HG02623 (cell line): ENCODE measurements around the gene SAP25.
"Not testable (repeated sequence)": the region's sequence is repeated elsewhere in the genome, so short reads cannot be mapped to it uniquely, and the experiment has no call there.

Experiments used
- ATAC-seq: cut with Tn5 transposase; IDR thresholded peaks from one replicate; pipeline ENCODE4 v1.9.1; 2021; ENCODE audit warnings: moderate library complexity; ENCODE audit not compliant: unreplicated experiment

SAP25 gene

DNA sequence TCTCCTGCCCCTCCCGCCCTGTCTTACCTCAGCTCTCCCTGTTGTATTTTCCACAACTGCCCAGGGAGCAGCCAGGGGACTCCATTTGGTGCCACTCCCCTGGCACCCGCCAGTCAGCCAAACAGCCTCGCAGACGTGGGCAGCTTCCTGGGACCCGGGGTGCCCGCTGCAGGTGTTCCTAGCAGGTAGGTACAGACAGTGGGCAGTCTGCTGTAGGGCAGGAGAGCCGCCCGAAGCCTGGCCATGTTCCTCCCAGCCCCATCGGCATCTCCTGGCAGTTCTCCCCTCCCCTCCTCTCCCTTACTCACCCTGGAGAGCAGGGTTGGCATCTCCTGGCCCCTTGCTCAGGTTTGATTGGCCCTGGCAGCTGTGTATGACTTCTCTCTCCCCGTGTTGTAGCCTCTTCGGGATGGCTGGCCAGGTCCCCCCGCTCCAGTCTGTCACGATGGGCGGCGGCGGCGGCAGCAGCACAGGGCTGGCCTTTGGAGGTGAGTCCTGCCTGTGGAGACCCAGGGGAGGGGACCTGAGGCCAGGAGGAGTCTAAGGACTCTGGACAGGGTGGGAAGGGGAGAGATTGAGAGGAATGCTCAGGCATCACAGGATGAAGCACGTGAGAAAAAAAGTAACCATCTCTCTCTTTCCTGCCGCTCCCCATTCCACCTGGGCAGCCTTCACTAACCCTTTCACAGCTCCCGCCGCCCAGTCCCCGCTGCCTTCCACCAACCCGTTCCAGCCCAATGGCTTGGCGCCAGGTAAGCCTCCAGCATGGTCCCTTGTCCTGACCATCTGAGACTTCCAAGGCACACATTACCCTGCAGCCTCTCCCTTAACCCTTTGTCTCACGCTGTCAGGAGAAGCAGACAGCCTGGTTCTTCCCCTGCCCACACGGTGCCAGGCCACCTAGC is 11.3 kb downstream of the SAP25 start:
- ATAC-seq, result no peak

DNA sequence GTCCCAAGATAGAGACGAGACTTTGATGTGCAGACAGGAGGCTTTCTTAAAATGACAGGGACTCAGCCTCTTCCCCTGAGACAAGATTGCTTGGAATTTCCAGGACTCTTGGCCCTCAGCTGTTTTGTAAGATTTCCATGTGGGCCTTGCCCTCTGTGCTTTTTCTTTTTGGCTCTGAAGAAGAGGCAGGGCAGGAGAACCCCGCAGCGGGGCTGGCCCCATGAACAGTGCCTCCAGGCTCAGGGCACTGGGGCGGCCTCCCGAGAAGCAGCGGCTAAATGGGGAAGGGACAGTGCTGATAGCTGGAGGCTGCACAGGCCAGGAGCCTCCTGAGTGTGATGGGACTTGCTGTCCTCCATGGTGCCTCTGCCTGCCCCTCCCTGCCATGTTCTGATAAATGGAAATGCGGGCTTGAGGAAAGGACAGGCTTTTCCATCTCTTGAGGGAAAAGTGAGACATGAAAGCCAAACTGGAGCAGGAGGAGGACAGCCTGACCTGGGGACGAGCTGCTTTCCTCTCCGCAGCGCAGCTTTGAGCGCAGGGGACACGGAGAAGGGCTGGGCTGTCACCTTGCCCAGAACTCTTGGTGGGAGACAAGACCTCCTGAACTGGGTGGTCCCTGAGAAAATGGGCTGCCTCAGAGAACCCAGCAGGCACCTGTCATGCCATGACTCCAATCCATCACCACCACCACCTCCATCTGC is 12.1 kb downstream of the SAP25 start:
- ATAC-seq, result no peak

- ATAC-seq, result no peak
These were observed 14.6 kb downstream of the SAP25 start for GRCh38 chr7:100559127-100559526.

DNA sequence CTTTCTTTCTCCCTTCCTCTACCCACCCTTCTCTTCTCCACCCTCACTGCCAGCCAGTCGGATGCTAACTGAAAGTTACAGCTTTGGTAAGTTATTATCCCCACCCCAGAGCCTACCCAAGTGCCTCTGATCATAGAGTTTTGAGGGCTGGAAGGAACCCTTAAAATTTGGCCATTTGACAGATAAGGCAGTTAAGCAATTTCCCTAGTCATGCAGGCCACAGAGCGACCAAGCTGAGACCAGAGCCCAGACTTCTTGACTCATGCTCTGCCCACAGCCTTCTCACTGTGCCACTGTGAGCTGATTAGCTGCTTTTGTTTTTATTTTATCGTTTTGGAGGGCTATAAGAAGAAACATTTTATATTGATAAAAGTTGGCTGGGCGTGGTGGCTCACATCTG is 17.2 kb downstream of the SAP25 start:
- ATAC-seq, result no peak

DNA sequence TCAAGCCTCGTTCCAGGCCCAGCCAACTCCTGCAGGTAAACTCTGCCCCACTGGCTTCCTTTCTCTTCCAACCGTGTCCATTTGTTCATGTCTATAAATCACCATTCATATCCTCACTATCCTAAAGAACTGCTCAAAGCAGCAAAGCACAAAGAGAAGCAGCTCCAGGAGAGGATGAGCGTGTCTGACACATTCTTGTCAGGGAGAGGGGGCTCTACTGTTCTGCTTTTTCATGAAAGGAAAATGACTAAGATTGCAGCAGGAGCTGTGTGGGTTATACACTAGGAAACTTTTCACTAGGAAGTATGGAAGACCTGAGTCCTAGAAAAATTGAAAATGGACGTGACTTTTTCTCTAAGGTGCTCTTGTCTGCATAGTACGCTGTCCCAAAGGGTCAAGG is 18.0 kb downstream of the SAP25 start:
- no peak for ATAC-seq

DNA sequence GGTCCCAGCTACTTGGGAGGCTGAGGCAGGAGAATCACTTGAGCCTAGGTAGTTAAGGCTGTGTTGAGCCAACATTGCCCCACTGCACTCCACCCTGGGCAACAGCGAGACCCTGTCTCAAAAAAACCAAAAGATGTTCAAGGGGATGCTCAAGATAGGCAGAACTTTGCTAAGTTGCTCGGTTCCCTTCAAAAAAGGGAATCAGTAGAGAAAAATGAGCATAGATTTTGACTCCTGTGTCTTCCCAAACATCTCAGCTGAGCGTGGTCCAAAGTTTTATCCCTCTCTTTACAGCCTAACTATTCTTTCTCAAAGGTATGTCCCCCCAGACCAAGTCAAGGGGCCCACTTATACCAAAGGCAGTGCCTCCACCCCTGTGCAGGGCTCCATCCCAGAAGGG is 20.7 kb downstream of the SAP25 start:
- no peak for ATAC-seq

- no peak for ATAC-seq
These were observed 21.2 kb downstream of the SAP25 start for GRCh38 chr7:100552532-100552931.

GRCh38 chr7:100548446-100548845 is 25.3 kb downstream of the SAP25 start:
- ATAC-seq, result not testable (repeated sequence)

- ATAC-seq, result no peak
These were observed 25.8 kb downstream of the SAP25 start for GRCh38 chr7:100547872-100548271.

- ATAC-seq, result no peak
These were observed 26.5 kb downstream of the SAP25 start for GRCh38 chr7:100546926-100547800.

- no peak for ATAC-seq
These were observed 27.4 kb downstream of the SAP25 start for GRCh38 chr7:100546129-100546925.

DNA sequence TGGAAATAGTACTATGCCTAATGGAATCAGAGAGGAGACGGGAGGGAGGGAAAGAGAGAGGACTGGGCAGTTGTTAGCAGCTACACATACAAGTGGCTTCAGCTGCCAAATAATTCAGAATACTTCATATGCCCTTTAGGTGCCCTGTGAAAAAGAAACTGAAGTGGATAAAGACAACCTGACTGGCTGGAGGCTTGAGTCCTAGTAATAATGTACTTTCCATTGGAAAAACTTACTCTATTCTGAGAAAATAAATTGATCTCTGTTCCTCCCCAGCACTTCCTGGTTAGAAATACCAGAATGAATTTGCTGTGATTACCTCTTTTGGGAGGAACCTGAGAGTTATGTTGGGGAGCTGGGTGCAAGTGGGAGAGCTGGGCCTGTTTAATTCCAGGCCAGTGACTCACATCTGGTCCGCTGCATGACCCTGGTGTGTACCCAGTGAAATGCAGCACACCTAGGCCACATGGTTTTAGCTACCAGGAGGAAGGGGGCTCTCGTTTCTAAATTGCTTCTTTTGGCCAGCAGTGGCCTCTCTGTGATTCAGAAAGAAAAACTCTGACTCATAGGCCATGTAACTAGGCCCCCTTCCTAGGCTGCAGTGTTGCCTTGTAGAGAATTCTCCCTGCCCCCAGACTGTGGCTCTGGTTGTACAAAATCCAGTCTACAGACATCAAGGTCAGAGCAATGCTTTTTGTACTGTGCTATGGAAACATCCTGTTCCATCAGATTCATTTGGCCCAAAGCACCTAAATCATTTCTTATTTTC is 28.2 kb downstream of the SAP25 start:
- ATAC-seq, result no peak

DNA sequence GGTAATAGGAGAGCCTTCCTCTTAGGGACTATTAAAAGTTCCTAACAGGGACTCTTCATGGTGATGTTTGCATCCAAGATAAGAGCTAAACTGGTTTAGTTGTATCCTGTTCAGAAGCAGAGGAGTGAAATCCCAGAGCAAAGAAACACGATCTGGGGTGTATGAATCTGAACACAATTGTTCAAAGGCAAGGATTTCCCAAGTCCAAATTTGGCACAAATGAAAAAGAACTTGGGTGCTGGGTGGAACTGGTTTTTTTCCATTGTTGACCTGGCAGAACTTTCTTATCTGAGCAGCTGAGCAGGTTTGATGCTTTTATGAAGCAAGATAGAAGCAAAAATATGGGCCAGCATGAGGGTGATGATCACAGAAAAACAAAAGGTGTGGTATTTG is 28.7 kb downstream of the SAP25 start:
- no peak for ATAC-seq

DNA sequence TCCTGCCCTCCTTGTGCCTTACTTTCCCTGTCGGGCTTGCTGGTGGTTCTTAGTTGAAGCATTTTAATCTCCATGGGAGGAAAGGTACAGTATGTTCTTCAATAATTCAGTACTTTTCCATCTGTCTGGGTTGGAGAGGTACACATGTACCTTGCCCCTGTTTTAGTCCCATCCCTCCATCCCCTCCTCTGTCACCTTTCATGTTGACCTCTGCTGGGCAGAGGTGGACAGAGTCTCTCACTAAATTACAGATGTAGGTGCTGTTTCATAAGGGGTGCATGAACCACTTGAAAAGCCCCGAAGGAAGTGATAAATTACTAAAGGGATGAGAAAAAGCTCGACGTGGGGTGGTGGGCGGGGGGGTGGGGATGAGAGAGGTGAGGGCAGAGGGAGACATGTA is 29.3 kb downstream of the SAP25 start:
- ATAC-seq, result no peak

GRCh38 chr7:100543586-100543985 is 30.1 kb downstream of the SAP25 start:
- ATAC-seq, result no peak

DNA sequence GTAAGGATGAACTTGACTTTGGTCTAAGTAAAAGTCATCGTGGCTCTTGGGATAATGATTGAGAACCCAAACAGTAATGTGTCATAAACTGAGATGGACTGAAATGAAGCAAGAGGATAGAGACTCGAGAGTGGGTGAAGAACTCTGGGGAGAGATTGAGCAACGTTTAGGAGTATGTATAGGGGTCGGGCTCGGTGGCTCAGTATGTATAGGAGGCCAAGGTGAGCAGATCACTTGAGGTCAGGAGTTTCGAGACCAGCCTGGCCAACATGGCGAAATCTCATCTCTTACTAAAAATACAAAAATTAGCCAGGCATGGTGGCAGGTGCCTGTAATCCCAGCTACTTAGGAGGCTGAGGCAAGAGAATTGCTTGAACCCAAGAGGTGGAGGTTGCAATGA is 32.4 kb downstream of the SAP25 start:
- not testable (repeated sequence) for ATAC-seq

DNA sequence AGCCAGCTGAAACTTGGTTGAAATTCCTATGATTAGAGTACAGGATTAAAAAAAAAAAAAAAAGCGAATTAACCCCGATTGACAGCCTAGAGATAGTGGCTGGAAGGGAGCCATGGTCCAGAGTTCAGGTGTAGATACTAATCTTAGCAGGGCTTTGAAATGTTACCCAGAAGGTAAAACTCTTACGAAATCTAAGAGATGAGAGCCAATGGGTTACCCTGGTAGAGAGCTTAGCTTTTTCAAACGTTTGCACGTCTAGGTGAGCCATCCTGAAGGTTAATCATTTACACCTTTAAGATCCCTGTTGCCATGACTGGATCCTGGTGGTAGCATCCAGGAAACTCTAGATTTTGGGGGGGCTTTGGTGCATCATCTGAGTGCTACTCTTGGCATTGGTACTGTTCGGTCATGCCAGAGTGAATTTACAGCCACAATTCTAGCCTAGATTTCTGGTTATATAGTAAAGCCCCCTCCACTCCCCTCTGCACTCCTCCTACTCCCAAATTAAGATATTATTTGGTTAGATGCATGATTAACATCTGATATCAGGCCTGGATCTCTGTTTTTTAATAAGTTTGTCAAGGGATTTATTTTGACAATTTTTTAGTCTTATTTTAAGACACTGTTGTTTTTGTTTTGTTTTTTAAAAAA is 33.5 kb downstream of the SAP25 start:
- ATAC-seq, result no peak

- no peak for ATAC-seq
These were observed 34.2 kb downstream of the SAP25 start for GRCh38 chr7:100539436-100540006.
